Astrocyte (in vitro differentiated cells and primary cell): ENCODE data around the gene PTPRN2. TPM values are rescaled to one million over a fixed set of nuclear protein-coding genes. Genes with fewer than 3 reads are reported as not detected.

ENCODE experiments used
- DNase-seq: peaks from one replicate; pipeline ENCODE4 v3.0.0-alpha.2; 2010; ENCODE audit warnings: low read depth
- FAIRE-seq: peaks from 2 replicates; lab custom pipeline; 2011; peaks lifted over from hg19 to GRCh38; lab: Jason Lieb, UNC
- H2AFZ ChIP-seq: 2 replicates; pipeline ENCODE4 v1.6.0; 2012; ENCODE audit warnings: low read depth, low read length, inconsistent platforms
- H3K27ac ChIP-seq: 2 replicates; pipeline ENCODE4 v1.5.1; 2011; ENCODE audit warnings: low read depth, low read length, inconsistent platforms
- H3K27me3 ChIP-seq: 2 replicates; pipeline ENCODE4 v1.6.0; 2011; ENCODE audit warnings: low read length, inconsistent platforms; ENCODE audit not compliant: insufficient read depth
- H3K36me3 ChIP-seq: 2 replicates; pipeline ENCODE4 v1.5.1; 2011; ENCODE audit warnings: low read length, inconsistent platforms; ENCODE audit not compliant: insufficient read depth
- H3K4me1 ChIP-seq: 2 replicates; pipeline ENCODE4 v1.5.1; 2011; ENCODE audit warnings: low read length, inconsistent platforms; ENCODE audit not compliant: insufficient read depth
- H3K4me2 ChIP-seq: 2 replicates; pipeline ENCODE4 v1.6.0; 2012; ENCODE audit warnings: low read length, inconsistent platforms
- H3K4me3 ChIP-seq: 2 replicates; pipeline ENCODE4 v1.5.1; 2011; ENCODE audit warnings: low read depth, mild to moderate bottlenecking, low read length, inconsistent platforms; ENCODE audit not compliant: insufficient read depth
- H3K79me2 ChIP-seq: 2 replicates; pipeline ENCODE4 v1.6.0; 2012; ENCODE audit warnings: mild to moderate bottlenecking, low read length, inconsistent platforms; ENCODE audit not compliant: insufficient read depth
- H3K9ac ChIP-seq: 2 replicates; pipeline ENCODE4 v1.6.0; 2012; ENCODE audit warnings: mild to moderate bottlenecking, low read length, inconsistent platforms
- H3K9me3 ChIP-seq: 2 replicates; pipeline ENCODE4 v1.5.1; 2012; ENCODE audit warnings: low read depth, mild to moderate bottlenecking, low read length, inconsistent platforms; ENCODE audit not compliant: insufficient read depth
- H4K20me1 ChIP-seq: 2 replicates; pipeline ENCODE4 v1.6.0; 2012; ENCODE audit warnings: low read length, inconsistent platforms; ENCODE audit not compliant: insufficient read depth
- H3K27ac Mint-ChIP-seq: one replicate; pipeline ENCODE4 v1.8.0; 2021; ENCODE audit warnings: mild to moderate bottlenecking, mixed read lengths; ENCODE audit not compliant: unreplicated experiment
- H3K27me3 Mint-ChIP-seq: one replicate; pipeline ENCODE4 v1.8.0; 2021; ENCODE audit warnings: low read depth, mixed read lengths; ENCODE audit not compliant: unreplicated experiment
- H3K36me3 Mint-ChIP-seq: one replicate; pipeline ENCODE4 v1.8.0; 2021; ENCODE audit warnings: low read depth, mixed read lengths; ENCODE audit not compliant: unreplicated experiment
- H3K4me1 Mint-ChIP-seq: one replicate; pipeline ENCODE4 v1.8.0; 2021; ENCODE audit warnings: low read depth, mixed read lengths; ENCODE audit not compliant: unreplicated experiment
- H3K4me3 Mint-ChIP-seq: one replicate; pipeline ENCODE4 v1.8.0; 2021; ENCODE audit warnings: mild to moderate bottlenecking, moderate library complexity, mixed read lengths; ENCODE audit not compliant: unreplicated experiment
- H3K9me3 Mint-ChIP-seq: one replicate; pipeline ENCODE4 v1.8.0; 2021; ENCODE audit warnings: mild to moderate bottlenecking, mixed read lengths; ENCODE audit not compliant: unreplicated experiment
- CTCF ChIP-seq: IDR thresholded peaks from 2 replicates; pipeline ENCODE4 v1.5.1; 2011; ENCODE audit warnings: low read depth, mild to moderate bottlenecking, inconsistent platforms, low read length, moderate library complexity; ENCODE audit not compliant: insufficient read depth
- EZH2 ChIP-seq: IDR thresholded peaks from 2 replicates; pipeline ENCODE4 v1.6.1; 2012; ENCODE audit warnings: mild to moderate bottlenecking, low read length, inconsistent platforms; ENCODE audit not compliant: insufficient read depth
- total RNA-seq: library from RNA; stranded (reverse); gene quantifications from 2 replicates; pipeline ENCODE4 v1.2.1, GENCODE V29; 2021

Gene PTPRN2
- total RNA-seq, 1 donor from 2014 or later: 0.09 TPM

- Histone ChIP-seq H3K9me3 (peaks cover 3% of the 10 kb centered on the region), H3K27me3 (peaks cover 3% of the 10 kb centered on the region), H3K27ac (no peak overlapping the region), H2AFZ (no peak overlapping the region), H4K20me1 (no peaks in the 10 kb centered on the region), H3K79me2 (no peaks in the 10 kb centered on the region), H3K4me1 (no peaks in the 10 kb centered on the region), H3K9ac (no peak overlapping the region), H3K4me2 (no peak overlapping the region), H3K36me3 (no peaks in the 10 kb centered on the region), H3K4me3 (no peak overlapping the region)
- H3K4me3 Mint-ChIP-seq: no peak overlapping the region
- no peak for DNase-seq
- H3K27me3 Mint-ChIP-seq: peaks cover 4% of the 10 kb centered on the region
- H3K27ac Mint-ChIP-seq: no peak overlapping the region
- H3K4me1 Mint-ChIP-seq: no peaks in the 10 kb centered on the region
- no peaks in the 10 kb centered on the region for H3K36me3 Mint-ChIP-seq
- no peak for FAIRE-seq
- TF ChIP-seq EZH2: no peak
- TF ChIP-seq CTCF: no peak
- peaks cover 4% of the 10 kb centered on the region for H3K9me3 Mint-ChIP-seq
Observed at GRCh38 chr7:158546214-158546613, 41.4 kb downstream of the PTPRN2 start.

DNA sequence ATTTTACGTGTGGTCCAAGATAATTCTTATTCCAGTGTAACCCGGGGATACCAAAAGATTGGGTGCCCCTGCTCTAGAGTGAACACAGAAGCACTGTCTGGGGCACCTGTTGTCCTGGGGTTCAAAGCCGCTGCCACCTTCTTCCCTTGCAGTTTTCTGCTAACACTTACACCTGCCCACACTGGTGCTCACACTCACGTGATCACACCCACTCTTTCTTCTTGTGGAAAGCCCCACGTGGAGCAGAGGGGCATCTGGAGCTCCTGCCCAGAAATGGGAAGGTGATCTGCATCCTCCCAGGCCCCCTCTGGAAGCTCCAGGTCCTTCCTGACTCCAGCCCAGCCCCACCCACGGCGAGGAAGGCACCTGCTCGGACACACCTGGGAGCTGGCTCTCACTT lies 42.9 kb downstream of the PTPRN2 start:
- FAIRE-seq: no peak
- peaks cover 5% of the 10 kb centered on the region for H3K27me3 Mint-ChIP-seq
- peaks cover 4% of the 10 kb centered on the region for H3K9me3 Mint-ChIP-seq
- DNase-seq: no peak
- Histone ChIP-seq H3K4me1 (no peaks in the 10 kb centered on the region), H2AFZ (no peak overlapping the region), H4K20me1 (no peaks in the 10 kb centered on the region), H3K9ac (no peak overlapping the region), H3K36me3 (no peaks in the 10 kb centered on the region), H3K9me3 (peaks cover 3% of the 10 kb centered on the region), H3K27me3 (peaks cover 3% of the 10 kb centered on the region), H3K27ac (no peak overlapping the region), H3K79me2 (no peaks in the 10 kb centered on the region), H3K4me2 (no peak overlapping the region), H3K4me3 (no peak overlapping the region)
- no peak overlapping the region for H3K27ac Mint-ChIP-seq
- no peaks in the 10 kb centered on the region for H3K4me1 Mint-ChIP-seq
- H3K36me3 Mint-ChIP-seq: no peaks in the 10 kb centered on the region
- TF ChIP-seq EZH2 (no peak), CTCF (no peak)
- H3K4me3 Mint-ChIP-seq: no peak overlapping the region

DNA sequence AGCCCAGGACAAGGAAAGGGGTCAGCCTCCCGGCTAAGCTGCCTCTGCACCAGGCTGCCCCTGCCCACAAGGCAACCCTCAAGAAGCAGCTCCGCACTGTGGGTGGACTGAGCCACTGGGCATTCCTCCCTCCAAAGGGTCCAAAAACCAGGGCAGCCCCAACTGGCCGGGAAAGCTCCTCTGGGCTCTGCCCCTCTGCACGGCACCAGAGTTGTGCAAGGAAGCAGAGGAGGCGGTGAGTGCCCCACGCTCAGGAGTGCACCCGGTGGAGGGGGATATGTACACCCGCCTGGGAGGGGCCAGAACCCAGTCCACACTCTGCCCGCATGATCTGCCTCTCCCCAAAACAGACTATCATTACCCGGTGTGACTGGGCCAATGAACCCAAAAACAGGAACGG lies 43.8 kb downstream of the PTPRN2 start:
- no peak overlapping the region for H3K4me3 ChIP-seq
- Mint-ChIP-seq H3K27ac (no peak overlapping the region), H3K36me3 (no peaks in the 10 kb centered on the region), H3K4me1 (no peaks in the 10 kb centered on the region), H3K4me3 (no peak overlapping the region), H3K9me3 (peaks cover 4% of the 10 kb centered on the region), H3K27me3 (peaks cover 5% of the 10 kb centered on the region)
- peaks cover 3% of the 10 kb centered on the region for H3K27me3 ChIP-seq
- no peak overlapping the region for H2AFZ ChIP-seq
- FAIRE-seq (no peak), DNase-seq (no peak)
- no peaks in the 10 kb centered on the region for H3K79me2 ChIP-seq
- no peak overlapping the region for H3K9ac ChIP-seq
- H3K4me1 ChIP-seq: no peaks in the 10 kb centered on the region
- peaks cover 3% of the 10 kb centered on the region for H3K9me3 ChIP-seq
- no peaks in the 10 kb centered on the region for H3K36me3 ChIP-seq
- no peak overlapping the region for H3K4me2 ChIP-seq
- no peak overlapping the region for H3K27ac ChIP-seq
- H4K20me1 ChIP-seq: no peaks in the 10 kb centered on the region
- TF ChIP-seq CTCF (no peak), EZH2 (no peak)
